Peyer's patch (tissue), 4 donors: ENCODE data around the gene HIPK3.

Experiments
- CTCF ChIP-seq, 6 experiments: fragments of 450-650 bp in 4 of 6; fragments of 200-600 bp in 2 of 6; sonication (generic) in 1 of 6; IDR thresholded peaks; one replicate each; pipeline ENCODE4 v1.5.1; 2017 to 2019; ENCODE audit warnings: antibody characterized with exemption in 6 of 6, mild to moderate bottlenecking in 3 of 6, moderate library complexity in 1 of 6
- POLR2A ChIP-seq, 2 donors: fragments of 450-650 bp; IDR thresholded peaks; one replicate each; pipeline ENCODE4 v1.5.1; 2017; ENCODE audit warnings: antibody characterized with exemption in 2 of 2, mild to moderate bottlenecking in 2 of 2, moderate library complexity in 2 of 2

GRCh38 chr11:33321422-33321821 is 64.2 kb downstream of the HIPK3 start:
- TF ChIP-seq CTCF (IDR thresholded peaks at IDR 0.05) (no peak), POLR2A (IDR thresholded peaks at IDR 0.05) (no peak)
